Prostate gland (tissue), 2 donors: ENCODE data around the gene SAXO1.

Source experiments
- POLR2A ChIP-seq: fragments of 450-650 bp; IDR thresholded peaks from one replicate; pipeline ENCODE4 v1.6.1; 2016; ENCODE audit warnings: antibody characterized with exemption, mild to moderate bottlenecking
- POLR2AphosphoS5 ChIP-seq: sonication (generic); formaldehyde crosslinking; IDR thresholded peaks from one replicate; pipeline ENCODE4 v1.6.1; 2017; ENCODE audit warnings: antibody characterized with exemption
- TF ChIP-seq, protein P1 (sequence below), 4 experiments: fragments of 200-600 bp in 2 of 4; fragments of 450-650 bp in 2 of 4; sonication (generic) in 2 of 4; IDR thresholded peaks; 1 replicate in 3 of 4; 2 replicates in 1 of 4; pipeline ENCODE4 v1.5.1; 2016 to 2019; ENCODE audit warnings: antibody characterized with exemption in 4 of 4, mild to moderate bottlenecking in 2 of 4, moderate library complexity in 2 of 4

DNA sequence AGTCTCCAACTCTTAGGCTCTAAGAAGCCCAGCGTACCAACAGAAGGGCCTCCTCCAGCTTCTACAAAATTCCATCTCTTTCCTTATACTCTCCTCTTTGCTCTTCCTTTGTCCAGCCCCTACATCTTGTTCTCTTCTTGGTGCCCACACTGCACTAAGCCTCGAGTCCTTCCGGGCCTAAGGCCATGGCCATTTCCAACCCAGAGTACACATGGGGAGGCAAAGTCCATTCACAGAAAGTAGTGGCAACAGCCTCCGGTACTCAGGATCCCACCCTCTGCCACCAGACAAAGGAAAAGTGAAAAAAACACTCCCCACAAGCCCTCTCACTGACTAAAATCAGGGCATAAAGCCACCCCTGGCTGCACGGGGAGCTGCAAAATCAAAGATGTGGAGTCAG is 60.3 kb downstream of the SAXO1 start:
- TF ChIP-seq POLR2A = no peak
- TF ChIP-seq, protein P1, sequence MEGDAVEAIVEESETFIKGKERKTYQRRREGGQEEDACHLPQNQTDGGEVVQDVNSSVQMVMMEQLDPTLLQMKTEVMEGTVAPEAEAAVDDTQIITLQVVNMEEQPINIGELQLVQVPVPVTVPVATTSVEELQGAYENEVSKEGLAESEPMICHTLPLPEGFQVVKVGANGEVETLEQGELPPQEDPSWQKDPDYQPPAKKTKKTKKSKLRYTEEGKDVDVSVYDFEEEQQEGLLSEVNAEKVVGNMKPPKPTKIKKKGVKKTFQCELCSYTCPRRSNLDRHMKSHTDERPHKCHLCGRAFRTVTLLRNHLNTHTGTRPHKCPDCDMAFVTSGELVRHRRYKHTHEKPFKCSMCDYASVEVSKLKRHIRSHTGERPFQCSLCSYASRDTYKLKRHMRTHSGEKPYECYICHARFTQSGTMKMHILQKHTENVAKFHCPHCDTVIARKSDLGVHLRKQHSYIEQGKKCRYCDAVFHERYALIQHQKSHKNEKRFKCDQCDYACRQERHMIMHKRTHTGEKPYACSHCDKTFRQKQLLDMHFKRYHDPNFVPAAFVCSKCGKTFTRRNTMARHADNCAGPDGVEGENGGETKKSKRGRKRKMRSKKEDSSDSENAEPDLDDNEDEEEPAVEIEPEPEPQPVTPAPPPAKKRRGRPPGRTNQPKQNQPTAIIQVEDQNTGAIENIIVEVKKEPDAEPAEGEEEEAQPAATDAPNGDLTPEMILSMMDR (IDR thresholded peaks at IDR 0.05) = no peak
- TF ChIP-seq POLR2AphosphoS5 = no peak
